Measurements from ENCODE around the gene FANCI.

Gene FANCI

GRCh38 chr15:89243691-89244573 lies at the start of gene FANCI:
Gene FANCI, plus strand, starts transcription at chr15:89243979. Its CDS starts 3,669 bp downstream, at chr15:89247648.
- FAIRE-seq (no peak), DNase-seq (ENCODE audit: low spot score) (peak; percentile 79)

- DNase-seq (ENCODE audit: low spot score) (no peak), FAIRE-seq (no peak)
Observed at GRCh38 chr15:89194608-89195007, 49.2 kb upstream of the FANCI start.

GRCh38 chr15:89195836-89196235 lies 47.9 kb upstream of the FANCI start:
- DNase-seq (ENCODE audit: low spot score): no peak
- no peak for FAIRE-seq

GRCh38 chr15:89196241-89196640 lies 47.5 kb upstream of the FANCI start:
- FAIRE-seq: no peak

GRCh38 chr15:89196994-89197393 lies 46.8 kb upstream of the FANCI start:
- DNase-seq (ENCODE audit: low spot score) (no peak), FAIRE-seq (no peak)

More at GRCh38 chr15:89196241-89196640, 47.5 kb upstream of the FANCI start:
- no peak for DNase-seq (ENCODE audit: low spot score)

GRCh38 chr15:89197503-89197971 lies 46.2 kb upstream of the FANCI start:
- DNase-seq (ENCODE audit: low spot score) (no peak), FAIRE-seq (no peak)

- FAIRE-seq: no peak
- no peak for DNase-seq (ENCODE audit: low spot score)
Observed at GRCh38 chr15:89198196-89198595, 45.6 kb upstream of the FANCI start.

- no peak for DNase-seq (ENCODE audit: low spot score)
- no peak for FAIRE-seq
Observed at GRCh38 chr15:89198934-89199333, 44.8 kb upstream of the FANCI start.

- no peak for FAIRE-seq
Observed at GRCh38 chr15:89199746-89200145, 44.0 kb upstream of the FANCI start.

GRCh38 chr15:89200182-89200581 lies 43.6 kb upstream of the FANCI start:
- no peak for FAIRE-seq
- no peak for DNase-seq (ENCODE audit: low spot score)

More at GRCh38 chr15:89199746-89200145, 44.0 kb upstream of the FANCI start:
- no peak for DNase-seq (ENCODE audit: low spot score)

GRCh38 chr15:89201465-89202005 lies 42.2 kb upstream of the FANCI start:
- no peak for FAIRE-seq

GRCh38 chr15:89203705-89204273 lies 40.0 kb upstream of the FANCI start:
- DNase-seq (ENCODE audit: low spot score): no peak
- no peak for FAIRE-seq

More at GRCh38 chr15:89201465-89202005, 42.2 kb upstream of the FANCI start:
- DNase-seq (ENCODE audit: low spot score): no peak

GRCh38 chr15:89205991-89206585 lies 37.7 kb upstream of the FANCI start:
- FAIRE-seq: no peak
- no peak for DNase-seq (ENCODE audit: low spot score)

- FAIRE-seq (no peak), DNase-seq (ENCODE audit: low spot score) (peak; percentile 40)
Observed at GRCh38 chr15:89206908-89207331, 36.9 kb upstream of the FANCI start.

- DNase-seq (ENCODE audit: low spot score) (no peak), FAIRE-seq (no peak)
Observed at GRCh38 chr15:89208256-89208655, 35.5 kb upstream of the FANCI start.

- FAIRE-seq: no peak
- DNase-seq (ENCODE audit: low spot score): no peak
Observed at GRCh38 chr15:89209057-89209456, 34.7 kb upstream of the FANCI start.

GRCh38 chr15:89211678-89212170 lies 32.1 kb upstream of the FANCI start:
- FAIRE-seq (no peak), DNase-seq (ENCODE audit: low spot score) (no peak)

GRCh38 chr15:89215627-89216026 lies 28.2 kb upstream of the FANCI start:
- no peak for DNase-seq (ENCODE audit: low spot score)
- FAIRE-seq: no peak

GRCh38 chr15:89217031-89217430 lies 26.7 kb upstream of the FANCI start:
- FAIRE-seq (no peak), DNase-seq (ENCODE audit: low spot score) (no peak)

GRCh38 chr15:89217686-89218376 lies 25.9 kb upstream of the FANCI start:
- FAIRE-seq (no peak), DNase-seq (ENCODE audit: low spot score) (no peak)

GRCh38 chr15:89218531-89218930 lies 25.2 kb upstream of the FANCI start:
- FAIRE-seq (no peak), DNase-seq (ENCODE audit: low spot score) (no peak)
